Measurements from ENCODE around the gene TTC27. TPM values are rescaled to one million over a fixed set of nuclear protein-coding genes. Genes with fewer than 3 reads are reported as not detected.
"Not testable (repeated sequence)": the region's sequence is repeated elsewhere in the genome, so short reads cannot be mapped to it uniquely, and the experiment has no call there.

Gene TTC27
- total and polyA plus RNA-seq, 2 experiments from 2014 or later, result 8.7 to 10.2 TPM

DNA sequence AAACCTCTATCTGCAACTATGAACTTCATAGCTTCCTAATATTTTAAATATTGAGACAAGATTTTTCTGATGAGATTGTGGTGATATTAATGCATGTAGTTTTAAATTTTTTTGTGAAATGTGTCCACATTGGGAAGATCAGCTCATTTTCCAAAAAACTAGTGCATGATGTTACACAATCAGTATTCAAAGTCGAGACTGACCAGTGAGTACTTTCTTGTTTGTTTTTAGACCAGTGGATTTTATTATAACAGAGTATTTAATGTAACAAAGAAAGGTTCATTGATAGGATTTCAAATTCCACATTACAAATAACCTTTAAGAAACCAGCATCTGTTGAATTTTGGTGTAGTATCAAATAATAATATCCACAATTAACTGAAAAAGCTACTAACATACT lies 99.3 kb downstream of the TTC27 start:
- no peaks in the 10 kb centered on the region for H3K4me1 ChIP-seq (ENCODE audit: low read depth)
- no peak for DNase-seq (ENCODE audit: low read depth in 1 of 2, low spot score in 1 of 2)
- no peaks in the 10 kb centered on the region for H3K36me3 ChIP-seq
- H3K9me3 ChIP-seq (ENCODE audit: low read depth), result no peaks in the 10 kb centered on the region
- TF ChIP-seq, protein P1, sequence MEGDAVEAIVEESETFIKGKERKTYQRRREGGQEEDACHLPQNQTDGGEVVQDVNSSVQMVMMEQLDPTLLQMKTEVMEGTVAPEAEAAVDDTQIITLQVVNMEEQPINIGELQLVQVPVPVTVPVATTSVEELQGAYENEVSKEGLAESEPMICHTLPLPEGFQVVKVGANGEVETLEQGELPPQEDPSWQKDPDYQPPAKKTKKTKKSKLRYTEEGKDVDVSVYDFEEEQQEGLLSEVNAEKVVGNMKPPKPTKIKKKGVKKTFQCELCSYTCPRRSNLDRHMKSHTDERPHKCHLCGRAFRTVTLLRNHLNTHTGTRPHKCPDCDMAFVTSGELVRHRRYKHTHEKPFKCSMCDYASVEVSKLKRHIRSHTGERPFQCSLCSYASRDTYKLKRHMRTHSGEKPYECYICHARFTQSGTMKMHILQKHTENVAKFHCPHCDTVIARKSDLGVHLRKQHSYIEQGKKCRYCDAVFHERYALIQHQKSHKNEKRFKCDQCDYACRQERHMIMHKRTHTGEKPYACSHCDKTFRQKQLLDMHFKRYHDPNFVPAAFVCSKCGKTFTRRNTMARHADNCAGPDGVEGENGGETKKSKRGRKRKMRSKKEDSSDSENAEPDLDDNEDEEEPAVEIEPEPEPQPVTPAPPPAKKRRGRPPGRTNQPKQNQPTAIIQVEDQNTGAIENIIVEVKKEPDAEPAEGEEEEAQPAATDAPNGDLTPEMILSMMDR (IDR thresholded peaks at IDR 0.05; ENCODE audit: low read depth, low read length), result no peak
- no peak overlapping the region for H3K4me3 ChIP-seq
- no peaks in the 10 kb centered on the region for H3K27me3 ChIP-seq
- H3K27ac ChIP-seq, result no peak overlapping the region

DNA sequence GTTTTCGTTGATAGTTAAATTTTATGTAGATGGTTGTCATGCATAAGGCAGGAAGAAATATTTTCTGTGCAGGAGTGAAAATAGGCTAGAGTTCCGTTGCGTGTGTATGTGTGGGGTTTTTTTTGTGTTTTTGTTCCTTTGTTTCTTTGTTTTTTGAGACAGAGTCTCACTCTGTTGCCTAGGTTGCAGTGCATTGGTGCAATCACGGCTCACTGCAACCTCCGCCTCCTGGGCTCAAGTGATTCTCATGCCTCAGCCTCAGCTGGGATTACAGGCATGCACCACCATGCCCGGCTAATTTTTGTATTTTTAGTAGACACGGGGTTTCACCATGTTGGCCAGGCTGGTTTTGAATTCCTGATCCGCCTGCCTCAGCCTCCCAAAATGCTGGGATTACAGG lies 103.1 kb downstream of the TTC27 start:
- DNase-seq (ENCODE audit: low read depth in 1 of 2, low spot score in 1 of 2); H3K9me3 ChIP-seq (ENCODE audit: low read depth); H3K4me3 ChIP-seq; H3K4me1 ChIP-seq (ENCODE audit: low read depth); H3K36me3 ChIP-seq; H3K27me3 ChIP-seq; H3K27ac ChIP-seq: not testable (repeated sequence)

DNA sequence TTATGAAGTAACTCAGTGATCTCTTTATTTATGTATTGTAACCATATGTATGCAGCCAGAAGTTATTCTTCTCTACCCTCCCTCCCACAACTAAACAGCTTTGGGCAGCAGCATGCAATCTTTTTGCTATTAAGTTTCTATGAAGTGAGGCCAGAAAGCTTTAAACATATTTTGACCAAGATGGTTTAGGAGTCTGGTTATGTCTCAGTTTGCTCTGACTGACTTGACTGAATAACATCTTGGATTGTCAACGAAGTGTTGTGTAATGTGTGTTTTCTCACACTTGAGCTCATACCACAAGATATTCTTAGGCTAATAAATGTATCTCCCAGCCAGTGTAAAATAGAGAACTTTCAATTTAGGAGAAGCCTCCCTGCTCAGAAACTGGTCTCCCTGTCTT lies 104.3 kb downstream of the TTC27 start:
- Histone ChIP-seq H3K4me1 (ENCODE audit: low read depth) (no peaks in the 10 kb centered on the region), H3K27me3 (no peaks in the 10 kb centered on the region), H3K4me3 (no peak overlapping the region), H3K27ac (no peak overlapping the region), H3K36me3 (no peaks in the 10 kb centered on the region), H3K9me3 (ENCODE audit: low read depth) (no peaks in the 10 kb centered on the region)
- TF ChIP-seq, protein P1 (IDR thresholded peaks at IDR 0.05; ENCODE audit: low read depth, low read length), result no peak
- peak in 1 of 2 donors; percentile 33 for DNase-seq (ENCODE audit: low read depth in 1 of 2, low spot score in 1 of 2)

- Histone ChIP-seq H3K4me1 (ENCODE audit: low read depth) (no peaks in the 10 kb centered on the region), H3K36me3 (no peaks in the 10 kb centered on the region), H3K4me3 (no peak overlapping the region), H3K27ac (no peak overlapping the region), H3K27me3 (no peaks in the 10 kb centered on the region), H3K9me3 (ENCODE audit: low read depth) (no peaks in the 10 kb centered on the region)
- no peak for DNase-seq (ENCODE audit: low read depth in 1 of 2, low spot score in 1 of 2)
- TF ChIP-seq, protein P1 (IDR thresholded peaks at IDR 0.05; ENCODE audit: low read depth, low read length), result no peak
Observed at GRCh38 chr2:32732912-32733472, 105.1 kb downstream of the TTC27 start.

DNA sequence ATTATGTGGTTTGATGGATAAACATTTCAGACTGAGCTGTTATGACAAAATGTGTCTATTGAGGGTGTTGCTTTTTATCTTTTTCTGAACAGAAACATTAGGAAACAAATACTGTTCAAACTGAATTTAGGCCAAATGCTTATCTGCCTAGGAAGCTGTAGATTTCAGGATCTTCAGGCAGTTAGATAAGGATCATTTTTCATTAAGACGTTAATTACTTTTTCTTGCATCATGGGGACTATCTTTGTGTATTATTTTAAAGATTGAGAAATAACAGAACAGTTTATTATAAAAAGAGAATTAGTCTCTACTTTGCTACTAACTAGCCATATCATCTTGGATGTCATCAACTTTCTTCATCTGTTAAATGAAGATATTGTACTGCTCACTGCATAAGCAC lies 107.5 kb downstream of the TTC27 start:
- TF ChIP-seq, protein P1 (IDR thresholded peaks at IDR 0.05; ENCODE audit: low read depth, low read length), result no peak
- H3K4me3 ChIP-seq, result no peak overlapping the region
- H3K36me3 ChIP-seq, result no peaks in the 10 kb centered on the region
- H3K4me1 ChIP-seq (ENCODE audit: low read depth), result no peaks in the 10 kb centered on the region
- DNase-seq (ENCODE audit: low read depth in 1 of 2, low spot score in 1 of 2), result no peak
- H3K9me3 ChIP-seq (ENCODE audit: low read depth), result no peaks in the 10 kb centered on the region
- no peak overlapping the region for H3K27ac ChIP-seq
- no peaks in the 10 kb centered on the region for H3K27me3 ChIP-seq

- Histone ChIP-seq H3K9me3 (ENCODE audit: low read depth) (no peaks in the 10 kb centered on the region), H3K27me3 (no peaks in the 10 kb centered on the region), H3K4me3 (no peak overlapping the region), H3K4me1 (ENCODE audit: low read depth) (no peaks in the 10 kb centered on the region), H3K36me3 (no peaks in the 10 kb centered on the region), H3K27ac (no peak overlapping the region)
- TF ChIP-seq, protein P1 (IDR thresholded peaks at IDR 0.05; ENCODE audit: low read depth, low read length), result no peak
- peak in 1 of 2 donors; percentile 51 for DNase-seq (ENCODE audit: low read depth in 1 of 2, low spot score in 1 of 2)
Observed at GRCh38 chr2:32738939-32739338, 111.1 kb downstream of the TTC27 start.
